Caco-2 (cell line): ENCODE data around the gene ZC3H6. TPM values are rescaled to one million over a fixed set of nuclear protein-coding genes. Genes with fewer than 3 reads are reported as not detected.

Experiments
- BruUV-seq: library from RNA; stranded (reverse); fragments of 400-500 nt; replicated peaks from 2 replicates; lab custom pipeline; 2021; lab: Mats Ljungman, UMichigan
- CTCF ChIA-PET: fragments of 300-600 bp; sonication (Branson Sonifier 250); formaldehyde crosslinking; loops from one replicate; lab custom pipeline; 2022; ENCODE audit warnings: antibody characterized with exemption; lab: Charles Lee
- POLR2A ChIA-PET: fragments of 300-600 bp; sonication (Branson Sonifier 250); formaldehyde crosslinking; loops from one replicate; lab custom pipeline; 2022; ENCODE audit warnings: antibody characterized with exemption; lab: Charles Lee
- DNase-seq, 2 experiments: peaks; one replicate each; pipeline versions ENCODE4 v3.0.0 to v3.0.0-alpha.2; 2020 to 2022
- H3K27me3 ChIP-seq: replicated peaks from 2 replicates; pipeline ENCODE4 v1.6.0; 2011; ENCODE audit warnings: low read length; ENCODE audit not compliant: control insufficient read depth, insufficient read depth
- H3K36me3 ChIP-seq: 2 replicates; pipeline ENCODE4 v1.5.1; 2011; ENCODE audit warnings: low read length; ENCODE audit not compliant: control insufficient read depth, insufficient read depth
- H3K4me1 ChIP-seq: fragments of 250-450 bp; sonication (Bioruptor Pico); 2 replicates; pipeline ENCODE4 v1.5.1; 2020; ENCODE audit warnings: mild to moderate bottlenecking
- H3K4me3 ChIP-seq: 2 replicates; pipeline ENCODE4 v1.5.1; 2011; ENCODE audit warnings: low read depth, mild to moderate bottlenecking, control low read depth, low read length
- H3K9me3 ChIP-seq: fragments of 250-450 bp; sonication (Bioruptor Pico); 2 replicates; pipeline ENCODE4 v1.5.1; 2020; ENCODE audit warnings: mild to moderate bottlenecking, moderate library complexity
- H3K27ac Mint-ChIP-seq: one replicate; pipeline ENCODE4 v1.8.0; 2022; ENCODE audit warnings: mixed read lengths; ENCODE audit not compliant: unreplicated experiment
- H3K27me3 Mint-ChIP-seq: one replicate; pipeline ENCODE4 v1.8.0; 2022; ENCODE audit warnings: mixed read lengths; ENCODE audit not compliant: insufficient read depth, unreplicated experiment
- H3K36me3 Mint-ChIP-seq: one replicate; pipeline ENCODE4 v1.8.0; 2022; ENCODE audit warnings: mild to moderate bottlenecking, mixed read lengths; ENCODE audit not compliant: insufficient read depth, unreplicated experiment
- H3K4me1 Mint-ChIP-seq: one replicate; pipeline ENCODE4 v1.8.0; 2022; ENCODE audit warnings: low read depth, mixed read lengths; ENCODE audit not compliant: unreplicated experiment
- H3K4me3 Mint-ChIP-seq: one replicate; pipeline ENCODE4 v1.8.0; 2022; ENCODE audit warnings: mild to moderate bottlenecking, moderate library complexity, mixed read lengths; ENCODE audit not compliant: unreplicated experiment
- H3K9me3 Mint-ChIP-seq: one replicate; pipeline ENCODE4 v1.8.0; 2022; ENCODE audit warnings: mixed read lengths; ENCODE audit not compliant: unreplicated experiment
- intact Hi-C: fragments of 100-400 bp; cut with micrococcal nuclease; formaldehyde crosslinking; loops from one replicate; pipeline ENCODE4 v1.10.0; 2022; ENCODE audit not compliant: unreplicated experiment
- total RNA-seq: library from RNA; stranded (reverse); gene quantifications from 2 replicates; pipeline ENCODE4 v1.2.3, GENCODE V29; 2022
- TF ChIP-seq, protein P1 (sequence below), 2 experiments: fragments of 200-600 bp in 1 of 2; IDR thresholded peaks; 1 replicate in 1 of 2; 2 replicates in 1 of 2; pipeline versions ENCODE4 v1.5.1 to v1.8.0; 2011 to 2022; ENCODE audit warnings: antibody characterized with exemption in 1 of 2, control low read depth in 1 of 2, inconsistent platforms in 1 of 2, low read depth in 1 of 2, low read length in 1 of 2, mild to moderate bottlenecking in 1 of 2, moderate library complexity in 1 of 2; ENCODE audit not compliant: insufficient read depth in 1 of 2, severe bottlenecking in 1 of 2, unreplicated experiment in 1 of 2

ZC3H6 gene
- total RNA-seq, 1 experiment from 2014 or later = 1.9 TPM

DNA sequence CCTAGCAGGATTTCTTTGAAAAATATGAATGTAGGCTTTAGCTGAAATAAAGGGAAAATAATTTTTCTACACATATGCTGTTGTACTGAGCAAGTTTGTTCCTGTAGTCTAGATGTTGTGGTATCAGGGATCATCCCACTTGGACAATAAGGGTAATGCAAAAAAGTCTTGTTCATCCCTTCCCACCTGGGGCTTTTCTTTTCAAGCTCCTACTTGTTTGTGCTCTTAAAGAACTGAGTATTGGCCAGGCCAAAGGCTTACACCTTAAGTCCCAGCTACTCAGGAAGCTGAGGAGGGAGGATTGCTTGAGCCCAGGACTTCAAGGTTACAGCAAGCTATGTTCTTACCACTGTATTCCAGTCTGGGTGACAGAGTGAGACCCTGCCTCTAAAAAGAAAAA, 35.5 kb downstream of the ZC3H6 start:
- H3K27me3 Mint-ChIP-seq = no peaks in the 10 kb centered on the region
- Histone ChIP-seq H3K4me1 (peaks cover 3% of the 10 kb centered on the region; the same call in 1 of the 2 replicates), H3K4me3 (no peak overlapping the region), H3K9me3 (no peaks in the 10 kb centered on the region), H3K36me3 (no peaks in the 10 kb centered on the region), H3K27me3 (no peaks in the 10 kb centered on the region)
- H3K4me3 Mint-ChIP-seq = no peak overlapping the region
- CTCF ChIA-PET = no interaction called here
- H3K27ac Mint-ChIP-seq = no peak overlapping the region
- no peaks in the 10 kb centered on the region for H3K36me3 Mint-ChIP-seq
- intact Hi-C loops = no loop called here
- H3K9me3 Mint-ChIP-seq = no peaks in the 10 kb centered on the region
- no peaks in the 10 kb centered on the region for H3K4me1 Mint-ChIP-seq
- DNase-seq = no peak
- POLR2A ChIA-PET = no interaction called here
- TF ChIP-seq, protein P1, sequence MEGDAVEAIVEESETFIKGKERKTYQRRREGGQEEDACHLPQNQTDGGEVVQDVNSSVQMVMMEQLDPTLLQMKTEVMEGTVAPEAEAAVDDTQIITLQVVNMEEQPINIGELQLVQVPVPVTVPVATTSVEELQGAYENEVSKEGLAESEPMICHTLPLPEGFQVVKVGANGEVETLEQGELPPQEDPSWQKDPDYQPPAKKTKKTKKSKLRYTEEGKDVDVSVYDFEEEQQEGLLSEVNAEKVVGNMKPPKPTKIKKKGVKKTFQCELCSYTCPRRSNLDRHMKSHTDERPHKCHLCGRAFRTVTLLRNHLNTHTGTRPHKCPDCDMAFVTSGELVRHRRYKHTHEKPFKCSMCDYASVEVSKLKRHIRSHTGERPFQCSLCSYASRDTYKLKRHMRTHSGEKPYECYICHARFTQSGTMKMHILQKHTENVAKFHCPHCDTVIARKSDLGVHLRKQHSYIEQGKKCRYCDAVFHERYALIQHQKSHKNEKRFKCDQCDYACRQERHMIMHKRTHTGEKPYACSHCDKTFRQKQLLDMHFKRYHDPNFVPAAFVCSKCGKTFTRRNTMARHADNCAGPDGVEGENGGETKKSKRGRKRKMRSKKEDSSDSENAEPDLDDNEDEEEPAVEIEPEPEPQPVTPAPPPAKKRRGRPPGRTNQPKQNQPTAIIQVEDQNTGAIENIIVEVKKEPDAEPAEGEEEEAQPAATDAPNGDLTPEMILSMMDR (IDR thresholded peaks at IDR 0.05; ENCODE audit: insufficient read depth in 1 of 2, low read depth in 1 of 2, low read length in 1 of 2, severe bottlenecking in 1 of 2, unreplicated experiment in 1 of 2) = no peak
- no TSS peak for BruUV-seq

DNA sequence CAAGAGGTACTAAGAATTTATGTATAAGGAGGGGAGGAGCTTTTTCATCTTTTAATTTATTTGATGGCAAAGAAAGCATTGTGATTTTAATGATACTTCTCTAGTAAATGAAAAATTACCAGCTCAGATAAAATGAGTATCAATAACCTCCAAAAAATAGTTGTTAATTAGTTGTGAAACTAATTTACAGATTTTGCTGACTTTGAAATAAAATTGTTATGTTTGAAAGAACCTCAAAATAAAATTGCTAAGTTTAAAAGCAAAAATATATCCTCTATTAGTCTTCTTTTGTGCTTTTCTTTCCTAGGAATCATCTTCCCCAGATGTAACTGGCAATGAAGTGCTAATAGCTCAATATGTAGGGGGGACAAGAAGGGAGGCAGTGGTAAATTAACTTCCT, 36.5 kb downstream of the ZC3H6 start:
- Mint-ChIP-seq H3K4me1 (no peaks in the 10 kb centered on the region), H3K4me3 (no peak overlapping the region), H3K9me3 (no peaks in the 10 kb centered on the region), H3K27ac (no peak overlapping the region), H3K36me3 (no peaks in the 10 kb centered on the region), H3K27me3 (no peaks in the 10 kb centered on the region)
- no peak overlapping the region for H3K4me3 ChIP-seq
- no peaks in the 10 kb centered on the region for H3K27me3 ChIP-seq
- TF ChIP-seq, protein P1 (IDR thresholded peaks at IDR 0.05; ENCODE audit: insufficient read depth in 1 of 2, low read depth in 1 of 2, low read length in 1 of 2, severe bottlenecking in 1 of 2, unreplicated experiment in 1 of 2) = no peak
- ChIA-PET POLR2A (no interaction called here), CTCF (no interaction called here)
- H3K4me1 ChIP-seq = peaks cover 3% of the 10 kb centered on the region; the same call in 1 of the 2 replicates
- DNase-seq = no peak
- intact Hi-C loops = no loop called here
- no peaks in the 10 kb centered on the region for H3K36me3 ChIP-seq
- H3K9me3 ChIP-seq = no peaks in the 10 kb centered on the region
- BruUV-seq = no TSS peak

DNA sequence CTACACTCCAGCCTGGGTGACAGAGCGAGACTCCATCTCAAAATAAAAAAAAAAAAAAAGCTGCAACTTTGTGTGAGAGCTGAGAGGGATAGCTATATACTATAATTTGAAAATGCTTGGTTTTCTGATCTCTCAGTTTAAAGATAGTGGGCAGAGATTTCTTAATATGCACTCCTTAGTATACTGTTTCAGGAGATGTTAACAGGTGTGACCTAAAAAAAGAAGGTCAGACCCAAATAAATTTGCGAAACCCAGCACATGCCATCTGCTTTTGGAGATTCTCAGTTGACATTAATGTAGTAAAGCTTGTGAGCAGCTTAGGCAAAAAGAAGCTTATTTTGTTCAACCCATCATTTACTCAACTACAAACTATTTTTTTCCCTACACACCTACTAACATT, 37.4 kb downstream of the ZC3H6 start:
- Mint-ChIP-seq H3K9me3 (no peaks in the 10 kb centered on the region), H3K27me3 (no peaks in the 10 kb centered on the region), H3K27ac (no peak overlapping the region), H3K4me1 (peaks cover 4% of the 10 kb centered on the region), H3K4me3 (no peak overlapping the region), H3K36me3 (no peaks in the 10 kb centered on the region)
- ChIA-PET CTCF (interaction anchor here (0.6 kb wide), 1 partner anchor 53 kb away, joined by 5 read pairs; no protein-coding TSS in a partner anchor), POLR2A (no interaction called here)
- no peaks in the 10 kb centered on the region for H3K27me3 ChIP-seq
- BruUV-seq = no TSS peak
- DNase-seq = no peak
- TF ChIP-seq, protein P1 (IDR thresholded peaks at IDR 0.05; ENCODE audit: insufficient read depth in 1 of 2, low read depth in 1 of 2, low read length in 1 of 2, severe bottlenecking in 1 of 2, unreplicated experiment in 1 of 2) = no peak
- no peaks in the 10 kb centered on the region for H3K9me3 ChIP-seq
- intact Hi-C loops = no loop called here
- H3K4me1 ChIP-seq = peaks cover 10% of the 10 kb centered on the region
- no peak overlapping the region for H3K4me3 ChIP-seq
- H3K36me3 ChIP-seq = no peaks in the 10 kb centered on the region
